H9 (cell line): ENCODE data around the gene PPARG. TPM values are rescaled to one million over a fixed set of nuclear protein-coding genes. Genes with fewer than 3 reads are reported as not detected.

ENCODE experiments used
- DNase-seq: peaks from one replicate; pipeline ENCODE4 v3.0.0-alpha.2; 2017
- H2AFZ ChIP-seq: one replicate; pipeline ENCODE4 v1.6.1; 2013; ENCODE audit warnings: mild to moderate bottlenecking, low read length, control low read depth, moderate library complexity
- H2AK5ac ChIP-seq: 2 replicates; pipeline ENCODE4 v1.6.1; 2013; ENCODE audit warnings: low read length, control low read depth, mixed read lengths; ENCODE audit not compliant: insufficient read length
- H2BK120ac ChIP-seq: one replicate; pipeline ENCODE4 v1.6.1; 2013; ENCODE audit warnings: low read depth, mild to moderate bottlenecking, low read length, control low read depth, inconsistent platforms; ENCODE audit not compliant: poor library complexity, severe bottlenecking
- H2BK12ac ChIP-seq: 2 replicates; pipeline ENCODE4 v1.6.1; 2013; ENCODE audit warnings: low read length, control low read depth, mixed read lengths, low read depth; ENCODE audit not compliant: insufficient read length
- H2BK15ac ChIP-seq: 2 replicates; pipeline ENCODE4 v1.6.1; 2013; ENCODE audit warnings: low read depth, low read length, control low read depth
- H2BK20ac ChIP-seq: one replicate; pipeline ENCODE4 v1.6.1; 2013; ENCODE audit warnings: low read depth, mild to moderate bottlenecking, low read length, control low read depth, inconsistent platforms; ENCODE audit not compliant: poor library complexity, severe bottlenecking
- H2BK5ac ChIP-seq: 2 replicates; pipeline ENCODE4 v1.6.1; 2013; ENCODE audit warnings: low read length, control low read depth, mixed read lengths; ENCODE audit not compliant: insufficient read length
- H3K14ac ChIP-seq: 2 replicates; pipeline ENCODE4 v1.6.1; 2013; ENCODE audit warnings: low read length, control low read depth; ENCODE audit not compliant: insufficient read depth
- H3K18ac ChIP-seq: 2 replicates; pipeline ENCODE4 v1.6.1; 2013; ENCODE audit warnings: low read depth, mild to moderate bottlenecking, mixed read lengths, low read length, control low read depth; ENCODE audit not compliant: insufficient read length
- H3K23ac ChIP-seq: 2 replicates; pipeline ENCODE4 v1.6.1; 2013; ENCODE audit warnings: low read length, control low read depth, mixed read lengths, low read depth; ENCODE audit not compliant: insufficient read length
- H3K23me2 ChIP-seq: 2 replicates; pipeline ENCODE4 v1.6.1; 2013; ENCODE audit warnings: low read depth, mild to moderate bottlenecking, mixed read lengths, low read length, control low read depth; ENCODE audit not compliant: insufficient read length, poor library complexity, severe bottlenecking
- H3K27ac ChIP-seq: 2 replicates; pipeline ENCODE4 v1.5.1; 2013; ENCODE audit warnings: low read length, control low read depth, mixed read lengths, low read depth; ENCODE audit not compliant: insufficient read length
- H3K27me3 ChIP-seq: 2 replicates; pipeline ENCODE4 v1.6.1; 2013; ENCODE audit warnings: low read length, control low read depth, inconsistent platforms; ENCODE audit not compliant: insufficient read depth
- H3K4ac ChIP-seq: 2 replicates; pipeline ENCODE4 v1.6.1; 2013; ENCODE audit warnings: low read depth, mild to moderate bottlenecking, control low read depth, inconsistent platforms, low read length, moderate library complexity
- H3K4me1 ChIP-seq: 2 replicates; pipeline ENCODE4 v1.6.1; 2013; ENCODE audit warnings: low read length, control low read depth, inconsistent platforms; ENCODE audit not compliant: insufficient read depth
- H3K4me2 ChIP-seq: 2 replicates; pipeline ENCODE4 v1.6.1; 2013; ENCODE audit warnings: low read length, control low read depth, mixed read lengths; ENCODE audit not compliant: insufficient read length, insufficient read depth
- H3K56ac ChIP-seq: 2 replicates; pipeline ENCODE4 v1.6.1; 2013; ENCODE audit warnings: low read depth, mild to moderate bottlenecking, mixed read lengths, low read length, control low read depth; ENCODE audit not compliant: insufficient read length
- H3K79me1 ChIP-seq: 2 replicates; pipeline ENCODE4 v1.6.1; 2013; ENCODE audit warnings: low read depth, mild to moderate bottlenecking, moderate library complexity, low read length, control low read depth, inconsistent platforms; ENCODE audit not compliant: insufficient read depth, poor library complexity, severe bottlenecking
- H3K79me2 ChIP-seq: 2 replicates; pipeline ENCODE4 v1.6.1; 2013; ENCODE audit warnings: low read length, control low read depth, inconsistent platforms; ENCODE audit not compliant: insufficient read depth
- H3K9ac ChIP-seq: 2 replicates; pipeline ENCODE4 v1.6.1; 2013; ENCODE audit warnings: low read length, control low read depth, mixed read lengths; ENCODE audit not compliant: insufficient read length; ENCODE audit errors: extremely low read depth
- H3K9me3 ChIP-seq: one replicate; pipeline ENCODE4 v1.6.1; 2013; ENCODE audit warnings: low read depth, low read length, inconsistent platforms; ENCODE audit not compliant: control insufficient read depth
- H3T11ph ChIP-seq: one replicate; pipeline ENCODE4 v1.6.1; 2013; ENCODE audit warnings: mild to moderate bottlenecking, low read length, control low read depth, inconsistent platforms
- H4K20me1 ChIP-seq: one replicate; pipeline ENCODE4 v1.6.1; 2013; ENCODE audit not compliant: control insufficient read depth, insufficient read length, insufficient read depth
- H4K5ac ChIP-seq: 2 replicates; pipeline ENCODE4 v1.6.1; 2013; ENCODE audit warnings: low read depth, mild to moderate bottlenecking, mixed read lengths, low read length, control low read depth; ENCODE audit not compliant: insufficient read length
- H4K8ac ChIP-seq: replicated peaks from 2 replicates; pipeline ENCODE4 v1.6.1; 2013; ENCODE audit warnings: low read length, control low read depth, mixed read lengths, low read depth; ENCODE audit not compliant: insufficient read length
- H4K91ac ChIP-seq: 2 replicates; pipeline ENCODE4 v1.6.1; 2013; ENCODE audit warnings: low read depth, mild to moderate bottlenecking, moderate library complexity, mixed read lengths, low read length, control low read depth; ENCODE audit not compliant: insufficient read length
- H3K27ac Mint-ChIP-seq, 3 experiments: 2 replicates in 2 of 3; 3 replicates in 1 of 3; pipeline ENCODE4 v1.8.0; 2020 to 2021; ENCODE audit warnings: mixed read lengths in 3 of 3, mild to moderate bottlenecking in 1 of 3, moderate library complexity in 1 of 3
- H3K27me3 Mint-ChIP-seq: 2 replicates; pipeline ENCODE4 v1.8.0; 2021; ENCODE audit warnings: low read depth, mild to moderate bottlenecking, moderate library complexity, mixed read lengths
- H3K36me3 Mint-ChIP-seq, 3 experiments: 2 replicates in 2 of 3; 3 replicates in 1 of 3; pipeline ENCODE4 v1.8.0; 2020 to 2021; ENCODE audit warnings: low read depth in 3 of 3, mixed read lengths in 3 of 3; ENCODE audit not compliant: insufficient read depth in 1 of 3
- H3K4me1 Mint-ChIP-seq, 2 experiments: 2 replicates each; pipeline ENCODE4 v1.8.0; 2020; ENCODE audit warnings: mixed read lengths in 2 of 2
- H3K4me3 Mint-ChIP-seq, 2 experiments: 2 replicates in 1 of 2; 3 replicates in 1 of 2; pipeline ENCODE4 v1.8.0; 2020 to 2021; ENCODE audit warnings: mild to moderate bottlenecking in 2 of 2, mixed read lengths in 2 of 2, moderate library complexity in 1 of 2
- H3K9me3 Mint-ChIP-seq, 2 experiments: 2 replicates in 1 of 2; 3 replicates in 1 of 2; pipeline ENCODE4 v1.8.0; 2020; ENCODE audit warnings: mild to moderate bottlenecking in 2 of 2, mixed read lengths in 2 of 2, moderate library complexity in 1 of 2
- total RNA-seq: library from RNA; stranded (reverse); gene quantifications from 2 replicates; pipeline ENCODE4 v1.2.1, GENCODE V29; 2021
- TF ChIP-seq, protein P1 (sequence below): fragments of 200-600 bp; sonication (generic); conservative IDR thresholded peaks from 3 replicates; pipeline ENCODE4 v1.8.0; 2021; ENCODE audit warnings: antibody characterized with exemption, mild to moderate bottlenecking

Gene PPARG
- total RNA-seq, 1 experiment from 2014 or later, result 0.42 TPM

DNA sequence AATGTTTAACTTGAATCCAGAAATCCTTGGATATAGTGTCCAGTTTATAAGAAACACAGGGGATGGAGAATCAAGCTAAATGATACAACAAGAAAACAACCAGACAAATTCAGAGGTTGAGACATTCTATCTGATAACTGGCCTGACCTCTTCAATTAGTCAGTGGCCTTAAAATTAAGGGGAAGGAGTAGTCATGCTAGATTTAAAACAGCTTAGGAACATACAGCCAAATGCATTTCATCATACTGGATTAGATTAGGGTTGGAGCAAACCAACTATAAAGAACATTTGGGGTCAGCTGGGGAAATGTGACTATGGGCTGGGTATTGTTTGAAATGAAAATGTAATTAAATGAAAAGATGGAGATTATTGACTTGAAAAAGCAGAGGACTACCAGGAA, 53.3 kb downstream of the PPARG start:
- Histone ChIP-seq H3K4ac (no peak overlapping the region), H3K9ac (no peak overlapping the region), H3K23ac (no peak overlapping the region), H3K56ac (no peak overlapping the region), H3K14ac (no peak overlapping the region), H3K4me1 (no peaks in the 10 kb centered on the region), H4K91ac (no peak overlapping the region), H2BK20ac (no peak overlapping the region), H2BK15ac (no peak overlapping the region), H2BK5ac (no peak overlapping the region), H3K79me2 (no peaks in the 10 kb centered on the region), H3K23me2 (no peaks in the 10 kb centered on the region), H3K18ac (no peak overlapping the region), H3K27me3 (no peaks in the 10 kb centered on the region), H3K9me3 (no peaks in the 10 kb centered on the region), H3T11ph (no peak overlapping the region), H2AK5ac (no peak overlapping the region), H4K20me1 (no peaks in the 10 kb centered on the region), H4K8ac (no peak overlapping the region), H2AFZ (no peak overlapping the region), H3K4me2 (no peak overlapping the region), H3K79me1 (no peaks in the 10 kb centered on the region), H4K5ac (no peak overlapping the region), H2BK120ac (no peak overlapping the region), H2BK12ac (no peak overlapping the region), H3K27ac (no peak overlapping the region)
- peaks cover 4% of the 10 kb centered on the region for H3K27me3 Mint-ChIP-seq
- TF ChIP-seq, protein P1, sequence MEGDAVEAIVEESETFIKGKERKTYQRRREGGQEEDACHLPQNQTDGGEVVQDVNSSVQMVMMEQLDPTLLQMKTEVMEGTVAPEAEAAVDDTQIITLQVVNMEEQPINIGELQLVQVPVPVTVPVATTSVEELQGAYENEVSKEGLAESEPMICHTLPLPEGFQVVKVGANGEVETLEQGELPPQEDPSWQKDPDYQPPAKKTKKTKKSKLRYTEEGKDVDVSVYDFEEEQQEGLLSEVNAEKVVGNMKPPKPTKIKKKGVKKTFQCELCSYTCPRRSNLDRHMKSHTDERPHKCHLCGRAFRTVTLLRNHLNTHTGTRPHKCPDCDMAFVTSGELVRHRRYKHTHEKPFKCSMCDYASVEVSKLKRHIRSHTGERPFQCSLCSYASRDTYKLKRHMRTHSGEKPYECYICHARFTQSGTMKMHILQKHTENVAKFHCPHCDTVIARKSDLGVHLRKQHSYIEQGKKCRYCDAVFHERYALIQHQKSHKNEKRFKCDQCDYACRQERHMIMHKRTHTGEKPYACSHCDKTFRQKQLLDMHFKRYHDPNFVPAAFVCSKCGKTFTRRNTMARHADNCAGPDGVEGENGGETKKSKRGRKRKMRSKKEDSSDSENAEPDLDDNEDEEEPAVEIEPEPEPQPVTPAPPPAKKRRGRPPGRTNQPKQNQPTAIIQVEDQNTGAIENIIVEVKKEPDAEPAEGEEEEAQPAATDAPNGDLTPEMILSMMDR, result no peak
- no peak for DNase-seq
- H3K4me3 Mint-ChIP-seq, result no peak overlapping the region
- H3K36me3 Mint-ChIP-seq, result no peaks in the 10 kb centered on the region
- H3K9me3 Mint-ChIP-seq, result no peaks in the 10 kb centered on the region
- H3K4me1 Mint-ChIP-seq, result no peaks in the 10 kb centered on the region
- H3K27ac Mint-ChIP-seq, result no peak overlapping the region
